ENCODE measurements around the gene SOSTDC1.
"Not testable (repeated sequence)": the region's sequence is repeated elsewhere in the genome, so short reads cannot be mapped to it uniquely, and the experiment has no call there.

Gene SOSTDC1, protein sequence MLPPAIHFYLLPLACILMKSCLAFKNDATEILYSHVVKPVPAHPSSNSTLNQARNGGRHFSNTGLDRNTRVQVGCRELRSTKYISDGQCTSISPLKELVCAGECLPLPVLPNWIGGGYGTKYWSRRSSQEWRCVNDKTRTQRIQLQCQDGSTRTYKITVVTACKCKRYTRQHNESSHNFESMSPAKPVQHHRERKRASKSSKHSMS

DNA sequence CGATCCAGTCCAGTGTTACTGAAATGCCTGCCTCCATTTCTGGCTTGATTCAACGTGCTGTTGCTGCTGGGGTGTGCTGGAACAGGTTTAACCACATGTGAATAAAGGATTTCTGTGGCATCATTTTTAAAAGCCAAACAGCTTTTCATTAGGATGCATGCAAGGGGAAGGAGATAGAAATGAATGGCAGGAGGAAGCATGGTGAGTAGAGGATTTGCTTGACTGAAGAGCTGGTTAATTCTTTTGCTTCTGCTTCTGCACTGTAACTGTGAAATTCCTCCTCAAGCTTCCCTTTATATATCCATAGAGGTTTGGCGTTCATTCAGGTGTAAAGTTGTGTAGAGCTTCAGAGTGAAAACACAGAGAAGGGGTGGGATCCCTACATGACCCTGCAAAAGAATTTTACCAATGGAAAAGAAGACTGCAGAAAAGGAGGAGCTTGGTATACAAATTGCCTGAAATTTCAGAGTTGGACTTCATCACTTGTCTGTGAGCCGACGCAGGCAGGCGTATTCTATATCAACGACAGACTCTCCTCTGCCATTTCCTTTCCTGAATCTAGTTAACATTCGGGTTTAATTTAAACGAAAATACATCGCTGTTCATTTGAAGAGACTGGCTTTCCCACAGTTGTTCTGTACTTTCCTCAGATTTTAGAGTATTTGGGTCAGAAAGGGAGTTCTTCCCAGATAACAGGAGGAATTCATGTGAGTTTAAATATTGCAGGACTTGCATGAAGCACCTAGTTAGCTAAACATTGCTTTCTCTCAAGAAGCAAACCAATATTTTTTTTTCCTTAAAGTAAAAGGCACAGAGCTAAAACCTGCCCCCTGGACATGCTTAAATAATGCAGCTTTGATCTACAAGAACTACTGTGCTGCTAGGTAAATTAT lies at the start of gene SOSTDC1:
Gene SOSTDC1 (minus strand): TSS at position 270 of the 893 bp plus-strand sequence. CDS start 70 bp downstream, at position 200.
- DNase-seq, result peak; percentile 21

DNA sequence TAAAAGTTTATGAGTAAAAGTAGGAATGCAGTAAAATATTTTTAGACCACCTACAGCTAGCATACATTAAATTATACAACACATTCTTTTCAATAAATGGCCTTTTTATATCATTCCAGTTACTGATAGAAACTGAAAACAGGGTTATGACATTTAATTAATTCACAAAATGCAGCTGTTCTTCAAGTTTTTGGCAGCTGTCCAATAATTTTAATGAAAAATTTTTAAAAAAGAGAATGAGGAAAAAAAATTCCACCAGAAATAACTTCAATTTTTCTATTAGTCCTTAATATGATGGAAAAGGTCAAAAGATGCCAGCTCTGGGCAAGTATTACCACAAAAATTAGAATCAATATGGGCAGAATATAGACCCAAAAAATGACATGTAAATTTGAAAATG lies 49.2 kb upstream of the SOSTDC1 start:
- no peak for DNase-seq

- no peak for DNase-seq
Measured at GRCh38 chr7:16514271-16514670, 48.7 kb upstream of the SOSTDC1 start.

- no peak for DNase-seq
Measured at GRCh38 chr7:16512097-16512496, 46.6 kb upstream of the SOSTDC1 start.

- no peak for DNase-seq
Measured at GRCh38 chr7:16511314-16511713, 45.8 kb upstream of the SOSTDC1 start.

DNA sequence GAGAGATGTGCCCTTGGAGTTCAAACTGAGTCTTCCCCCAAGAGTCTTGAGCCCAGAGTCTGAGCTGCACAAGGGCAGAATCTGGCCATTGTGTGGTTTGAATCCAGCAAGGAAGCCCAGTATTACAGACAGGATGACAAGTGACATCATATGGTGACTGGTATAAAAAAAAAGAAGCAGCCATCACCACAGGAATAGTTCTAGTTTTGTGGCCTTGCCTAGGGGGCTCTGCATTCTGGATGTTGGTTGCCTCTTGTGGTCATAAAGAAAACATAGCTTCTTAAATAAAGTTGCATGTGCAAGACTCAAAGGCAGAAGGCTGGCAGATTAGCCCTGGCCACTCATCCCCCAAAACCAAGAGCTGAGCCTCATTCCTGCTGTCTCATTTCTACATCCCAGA lies 44.3 kb upstream of the SOSTDC1 start:
- no peak for DNase-seq

- DNase-seq, result not testable (repeated sequence)
Measured at GRCh38 chr7:16506422-16506821, 40.9 kb upstream of the SOSTDC1 start.

GRCh38 chr7:16504019-16504418 lies 38.5 kb upstream of the SOSTDC1 start:
- DNase-seq, result no peak

- DNase-seq, result no peak
Measured at GRCh38 chr7:16502303-16502702, 36.8 kb upstream of the SOSTDC1 start.

GRCh38 chr7:16498122-16498521 lies 32.6 kb upstream of the SOSTDC1 start:
- DNase-seq, result no peak

DNA sequence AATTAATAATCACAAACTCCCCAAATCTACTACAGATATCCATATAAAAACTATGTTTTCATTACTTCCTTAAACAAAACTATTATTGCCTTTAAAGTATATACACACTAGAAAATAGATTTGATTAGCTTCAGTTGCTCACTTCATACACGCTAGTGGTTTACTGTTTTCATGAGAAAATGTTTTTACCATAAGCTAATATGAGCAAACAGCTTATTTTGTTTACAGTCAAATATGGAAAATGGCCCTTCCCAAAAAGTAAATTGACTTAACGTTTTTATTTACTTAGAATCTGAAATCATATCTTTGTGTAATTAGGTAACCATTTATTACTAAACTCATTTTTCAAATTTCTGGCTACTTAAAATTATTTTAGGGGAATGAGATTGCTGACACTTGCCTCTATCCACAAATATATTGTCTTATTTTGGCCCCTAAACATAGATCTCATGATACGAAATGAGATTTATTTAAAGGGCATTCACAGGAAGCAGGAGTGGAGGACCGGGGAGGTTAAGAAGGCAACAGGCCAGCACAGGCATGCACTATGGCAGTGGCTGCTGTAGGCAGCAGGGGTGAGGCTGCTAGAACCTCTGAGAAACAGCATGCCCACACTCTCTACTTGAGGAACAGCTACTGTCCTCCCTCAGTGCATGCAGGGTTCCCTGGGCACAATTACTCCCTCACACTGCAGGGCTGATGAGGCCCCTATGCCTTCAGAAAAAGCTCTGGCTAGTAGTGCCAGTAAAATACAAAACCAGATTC lies 29.6 kb upstream of the SOSTDC1 start:
- DNase-seq, result no peak

- DNase-seq, result no peak
Measured at GRCh38 chr7:16494551-16494950, 29.0 kb upstream of the SOSTDC1 start.

DNA sequence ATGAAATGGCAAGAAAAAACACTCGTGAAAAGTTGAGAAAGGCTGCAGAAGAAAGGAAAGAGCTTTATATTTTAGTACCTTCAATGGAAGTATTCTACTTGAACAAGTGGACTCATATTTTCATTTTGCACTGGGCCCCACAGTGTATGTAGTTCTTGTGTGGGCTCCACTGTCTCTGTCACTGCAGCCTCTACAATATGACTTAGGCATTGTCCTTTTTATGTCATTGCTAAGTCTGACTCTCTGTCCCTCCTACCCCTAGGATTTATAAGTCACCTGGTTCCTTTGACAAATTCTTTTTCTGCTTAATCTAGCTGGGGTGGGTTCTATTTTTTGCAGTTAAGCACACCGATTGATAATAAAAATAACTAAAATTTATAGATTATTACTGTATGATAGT lies 27.7 kb upstream of the SOSTDC1 start:
- DNase-seq, result no peak

DNA sequence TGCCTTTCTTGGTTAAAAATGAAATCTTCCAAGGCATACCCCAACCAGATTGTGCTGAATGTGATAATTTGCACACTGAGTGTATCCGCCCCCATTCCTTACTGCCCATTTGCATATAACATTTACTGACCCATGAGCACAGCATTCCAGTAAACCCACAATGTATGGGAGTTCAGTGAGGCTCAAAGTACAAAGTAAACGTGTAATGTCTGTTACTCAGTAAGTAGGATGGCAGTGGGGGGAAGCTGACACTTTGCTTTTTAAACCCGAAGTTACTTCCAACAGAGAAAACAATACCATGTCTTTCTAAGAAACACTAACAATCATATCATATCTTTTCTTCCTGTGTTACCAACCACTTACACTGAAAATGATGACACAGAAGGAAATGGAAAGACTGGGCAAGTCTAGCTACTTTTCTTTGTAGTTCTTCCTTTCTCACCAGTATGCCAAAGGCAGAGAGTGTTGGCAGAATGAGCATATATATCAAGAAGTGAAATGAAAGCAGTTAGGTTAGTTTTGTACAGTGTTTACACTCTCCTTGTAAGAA lies 27.1 kb upstream of the SOSTDC1 start:
- DNase-seq, result no peak

- DNase-seq, result no peak
Measured at GRCh38 chr7:16491148-16491547, 25.6 kb upstream of the SOSTDC1 start.

- no peak for DNase-seq
Measured at GRCh38 chr7:16484453-16485158, 19.1 kb upstream of the SOSTDC1 start.

- DNase-seq, result no peak
Measured at GRCh38 chr7:16479591-16479990, 14.1 kb upstream of the SOSTDC1 start.

DNA sequence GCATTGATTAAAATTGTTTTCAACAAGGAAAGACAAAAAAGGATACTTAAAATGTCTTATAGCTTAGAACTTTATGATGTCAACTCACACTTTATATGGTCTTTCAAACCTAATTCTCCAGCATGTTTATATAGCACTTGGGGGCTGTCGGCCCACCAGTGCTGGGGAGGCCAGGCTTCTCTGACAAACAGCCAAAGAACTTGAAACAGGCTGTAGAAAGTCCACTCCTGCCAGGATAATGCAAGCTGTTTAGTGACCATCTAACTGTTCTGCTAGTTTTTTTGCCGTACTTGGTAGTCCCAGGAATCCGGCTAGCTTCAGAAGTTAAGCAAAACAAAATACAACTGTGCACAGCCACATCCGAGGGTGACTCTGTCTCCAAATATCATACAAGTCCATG lies 13.6 kb upstream of the SOSTDC1 start:
- DNase-seq, result no peak

DNA sequence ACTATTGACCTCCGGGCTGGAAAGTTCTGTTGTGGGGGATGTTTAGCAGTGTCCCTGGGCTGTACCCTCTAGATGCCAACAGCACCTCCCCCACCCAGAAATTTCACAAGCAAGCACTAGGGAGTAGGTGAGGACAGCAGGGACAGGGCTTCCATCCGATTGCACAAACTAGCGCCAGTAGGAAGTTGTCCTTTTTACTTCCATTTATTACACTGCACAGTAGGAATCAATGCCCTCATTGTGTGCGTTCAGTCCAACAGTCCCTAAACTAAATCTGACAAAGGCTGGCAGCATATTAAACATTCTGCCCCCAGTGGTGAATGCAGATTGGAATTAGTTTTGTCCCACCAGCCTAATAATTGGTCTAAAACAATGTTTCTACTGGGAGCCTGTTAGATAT lies 6.4 kb upstream of the SOSTDC1 start:
- no peak for DNase-seq

DNA sequence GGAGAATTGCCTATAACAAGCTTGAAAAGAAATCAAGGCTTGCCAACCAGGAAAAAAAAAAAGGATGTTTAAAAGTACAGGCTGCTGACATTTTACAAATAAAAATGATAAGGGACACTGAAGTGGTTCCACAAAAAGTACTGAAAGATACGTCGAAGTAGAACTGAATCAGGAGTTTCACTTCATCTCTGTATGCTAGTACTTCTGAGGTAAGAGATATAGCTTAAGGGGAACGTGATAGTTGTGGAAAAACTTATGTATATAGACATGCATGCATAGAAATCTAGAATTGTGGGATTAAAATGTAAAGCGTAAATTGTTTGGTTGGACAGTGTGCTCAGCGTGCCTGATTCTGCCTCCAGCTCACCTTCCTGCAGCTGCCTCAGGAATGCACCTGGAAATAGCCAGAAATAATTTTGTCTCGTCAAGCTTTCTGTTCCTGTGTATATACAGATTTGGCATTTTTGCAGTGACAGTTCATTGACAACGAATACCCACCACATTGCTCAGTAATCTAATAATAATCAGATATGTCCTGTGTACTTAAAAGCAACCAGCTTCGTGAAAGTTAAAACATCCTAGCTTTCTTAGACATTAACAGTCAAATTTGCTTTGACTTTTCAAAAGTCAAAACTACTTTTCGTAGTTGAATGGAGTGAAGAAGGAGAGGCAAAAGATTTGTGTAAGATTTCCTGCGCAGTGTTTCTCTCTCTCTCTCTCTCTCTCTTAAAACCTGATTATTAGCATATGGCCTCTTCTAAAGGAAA lies 1.4 kb downstream of the SOSTDC1 start:
- DNase-seq, result no peak

DNA sequence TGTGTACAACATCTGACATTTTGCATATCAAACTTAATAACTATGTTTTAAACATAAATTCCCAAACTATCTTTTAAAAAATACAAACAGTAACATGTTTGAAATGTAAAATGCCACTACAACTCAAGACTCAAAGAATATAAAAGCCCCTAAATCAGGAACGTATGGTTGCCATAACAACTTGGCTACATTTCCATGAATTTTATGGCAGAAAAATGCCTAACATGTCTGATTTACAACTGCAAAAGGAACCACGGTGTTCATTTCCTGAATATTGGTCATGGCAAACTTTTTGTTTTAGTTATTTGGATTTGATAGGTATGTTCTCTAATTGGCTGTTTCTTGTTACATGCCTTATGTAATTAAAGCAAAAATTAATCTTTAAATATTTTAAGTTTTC lies 2.0 kb downstream of the SOSTDC1 start:
- DNase-seq, result no peak

- DNase-seq, result no peak
Measured at GRCh38 chr7:16462431-16462889, 3.1 kb downstream of the SOSTDC1 start.
